ENCODE results near the gene NAPB.

Gene NAPB

GRCh38 chr20:23448167-23448566, 26.9 kb upstream of the NAPB start:
- DNase-seq (ENCODE audit: low read depth), result no peak
- no peak overlapping the region for H3K4me3 ChIP-seq (ENCODE audit: low read depth, low read length)
- TF ChIP-seq, protein P1, sequence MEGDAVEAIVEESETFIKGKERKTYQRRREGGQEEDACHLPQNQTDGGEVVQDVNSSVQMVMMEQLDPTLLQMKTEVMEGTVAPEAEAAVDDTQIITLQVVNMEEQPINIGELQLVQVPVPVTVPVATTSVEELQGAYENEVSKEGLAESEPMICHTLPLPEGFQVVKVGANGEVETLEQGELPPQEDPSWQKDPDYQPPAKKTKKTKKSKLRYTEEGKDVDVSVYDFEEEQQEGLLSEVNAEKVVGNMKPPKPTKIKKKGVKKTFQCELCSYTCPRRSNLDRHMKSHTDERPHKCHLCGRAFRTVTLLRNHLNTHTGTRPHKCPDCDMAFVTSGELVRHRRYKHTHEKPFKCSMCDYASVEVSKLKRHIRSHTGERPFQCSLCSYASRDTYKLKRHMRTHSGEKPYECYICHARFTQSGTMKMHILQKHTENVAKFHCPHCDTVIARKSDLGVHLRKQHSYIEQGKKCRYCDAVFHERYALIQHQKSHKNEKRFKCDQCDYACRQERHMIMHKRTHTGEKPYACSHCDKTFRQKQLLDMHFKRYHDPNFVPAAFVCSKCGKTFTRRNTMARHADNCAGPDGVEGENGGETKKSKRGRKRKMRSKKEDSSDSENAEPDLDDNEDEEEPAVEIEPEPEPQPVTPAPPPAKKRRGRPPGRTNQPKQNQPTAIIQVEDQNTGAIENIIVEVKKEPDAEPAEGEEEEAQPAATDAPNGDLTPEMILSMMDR (IDR thresholded peaks at IDR 0.05; ENCODE audit: control insufficient read depth, extremely low read depth, insufficient read depth), result no peak

GRCh38 chr20:23446505-23446904, 25.2 kb upstream of the NAPB start:
- DNase-seq (ENCODE audit: low read depth), result no peak
- H3K4me3 ChIP-seq (ENCODE audit: low read depth, low read length), result no peak overlapping the region
- TF ChIP-seq, protein P1 (IDR thresholded peaks at IDR 0.05; ENCODE audit: control insufficient read depth, extremely low read depth, insufficient read depth), result peak; percentile 74

GRCh38 chr20:23445596-23446217, 24.4 kb upstream of the NAPB start:
- no peak for DNase-seq (ENCODE audit: low read depth)
- no peak overlapping the region for H3K4me3 ChIP-seq (ENCODE audit: low read depth, low read length)
- TF ChIP-seq, protein P1 (IDR thresholded peaks at IDR 0.05; ENCODE audit: control insufficient read depth, extremely low read depth, insufficient read depth), result no peak

GRCh38 chr20:23444859-23445258, 23.6 kb upstream of the NAPB start:
- no peak for DNase-seq (ENCODE audit: low read depth)
- TF ChIP-seq, protein P1 (IDR thresholded peaks at IDR 0.05; ENCODE audit: control insufficient read depth, extremely low read depth, insufficient read depth), result no peak
- no peak overlapping the region for H3K4me3 ChIP-seq (ENCODE audit: low read depth, low read length)

DNA sequence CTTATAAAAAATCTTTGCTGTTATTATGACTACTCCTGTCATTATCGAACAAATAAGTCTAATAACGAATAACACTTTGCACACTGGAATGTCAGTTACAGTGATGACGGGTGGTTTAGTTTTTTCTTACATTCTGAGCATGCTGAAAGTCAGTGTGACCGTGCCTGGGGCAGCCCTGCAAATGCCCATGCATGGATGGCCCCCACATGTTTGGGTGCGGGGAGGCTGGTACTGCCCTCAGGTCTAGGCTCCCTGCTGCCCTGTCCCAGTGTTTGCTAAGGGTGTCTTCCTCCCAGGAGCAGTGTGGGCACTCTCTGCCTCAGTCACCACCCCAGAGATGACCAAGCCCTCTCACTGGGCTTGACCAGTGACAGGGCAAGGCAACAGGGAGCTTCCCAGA, 21.1 kb upstream of the NAPB start:
- TF ChIP-seq, protein P1 (IDR thresholded peaks at IDR 0.05; ENCODE audit: control insufficient read depth, extremely low read depth, insufficient read depth), result no peak
- DNase-seq (ENCODE audit: low read depth), result no peak
- H3K4me3 ChIP-seq (ENCODE audit: low read depth, low read length), result no peak overlapping the region

- TF ChIP-seq, protein P1 (IDR thresholded peaks at IDR 0.05; ENCODE audit: control insufficient read depth, extremely low read depth, insufficient read depth), result peak; percentile 94
These were observed 20.6 kb upstream of the NAPB start for GRCh38 chr20:23441850-23442313.

DNA sequence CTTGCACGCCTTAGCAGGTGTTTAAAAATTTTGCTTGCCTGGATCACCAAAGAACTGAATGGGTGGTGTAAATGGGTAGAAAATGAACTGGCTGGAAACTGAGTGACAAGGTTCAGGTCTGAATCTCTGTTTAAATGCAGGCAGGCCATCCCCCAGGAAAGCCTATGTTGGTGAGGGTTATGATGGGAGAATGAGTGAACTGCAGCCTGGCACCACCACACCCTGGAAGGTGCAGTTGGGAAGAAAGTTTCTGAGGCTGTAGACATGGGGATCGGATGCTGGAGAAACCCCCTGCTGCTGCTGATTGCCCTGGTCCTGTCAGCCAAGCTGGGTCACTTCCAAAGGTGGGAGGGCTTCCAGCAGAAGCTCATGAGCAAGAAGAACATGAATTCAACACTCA, 18.7 kb upstream of the NAPB start:
- H3K4me3 ChIP-seq (ENCODE audit: low read depth, low read length), result no peak overlapping the region
- DNase-seq (ENCODE audit: low read depth), result no peak
- TF ChIP-seq, protein P1 (IDR thresholded peaks at IDR 0.05; ENCODE audit: control insufficient read depth, extremely low read depth, insufficient read depth), result no peak

More at GRCh38 chr20:23441850-23442313, 20.6 kb upstream of the NAPB start:
- DNase-seq (ENCODE audit: low read depth), result peak; percentile 39
- no peak overlapping the region for H3K4me3 ChIP-seq (ENCODE audit: low read depth, low read length)

Data from LNCaP clone FGC (cell line).